ENCODE data around the gene SMIM28.

SMIM28 gene

GRCh38 chr6:138331984-138332383 is 45.7 kb upstream of the SMIM28 start:
- Histone ChIP-seq H3K4me1 (ENCODE audit: control insufficient read depth, insufficient read depth, low read depth, low read length) (no peaks in the 10 kb centered on the region), H3K18ac (ENCODE audit: low read depth in 1 of 2, low read length in 2 of 2) (no peak overlapping the region), H2BK15ac (ENCODE audit: low read depth, poor library complexity, severe bottlenecking) (no peak overlapping the region), H4K8ac (ENCODE audit: low read length) (no peak overlapping the region), H2AK5ac (ENCODE audit: low read length, severe bottlenecking) (no peak overlapping the region), H3K14ac (ENCODE audit: low read length in 2 of 2) (peak overlapping the region in 1 of 2 experiments; percentile 11), H2BK120ac (ENCODE audit: low read depth, low read length) (no peak overlapping the region), H2BK12ac (ENCODE audit: low read length in 2 of 2) (no peak overlapping the region), H3K9me3 (ENCODE audit: control insufficient read depth, low read length) (no peaks in the 10 kb centered on the region), H3K79me1 (replicated peaks; ENCODE audit: low read length, poor library complexity, severe bottlenecking) (no peaks in the 10 kb centered on the region), H3K27me3 (ENCODE audit: control insufficient read depth in 1 of 2, insufficient read depth in 1 of 2, low read length in 2 of 2) (no peaks in the 10 kb centered on the region), H2BK5ac (ENCODE audit: low read depth, low read length, poor library complexity, severe bottlenecking) (no peak overlapping the region), H2AFZ (ENCODE audit: low read depth, low read length) (no peak overlapping the region), H3K27ac (ENCODE audit: low read length, poor library complexity, severe bottlenecking) (no peak overlapping the region), H4K91ac (ENCODE audit: low read length) (no peak overlapping the region), H3K4me2 (ENCODE audit: low read length, poor library complexity, severe bottlenecking) (no peak overlapping the region), H3K4ac (ENCODE audit: low read depth in 1 of 2, low read length in 2 of 2) (no peak overlapping the region), H3K36me3 (ENCODE audit: control insufficient read depth in 1 of 2, insufficient read depth in 2 of 2, low read depth in 1 of 2, low read length in 2 of 2) (no peaks in the 10 kb centered on the region), H3K4me3 (ENCODE audit: insufficient read depth in 1 of 2, low read depth in 1 of 2, low read length in 2 of 2) (no peak overlapping the region), H3K9ac (ENCODE audit: low read length) (no peak overlapping the region), H3K23ac (ENCODE audit: low read length in 2 of 2) (no peak overlapping the region)
- WGBS = 63% methylated on average over 2 of the region's 2 CpGs
- no peak for DNase-seq

- no peak for DNase-seq
- Histone ChIP-seq H3K27ac (ENCODE audit: low read length, poor library complexity, severe bottlenecking) (no peak overlapping the region), H3K4ac (ENCODE audit: low read depth in 1 of 2, low read length in 2 of 2) (no peak overlapping the region), H2BK15ac (ENCODE audit: low read depth, poor library complexity, severe bottlenecking) (no peak overlapping the region), H2AK5ac (ENCODE audit: low read length, severe bottlenecking) (no peak overlapping the region), H3K23ac (ENCODE audit: low read length in 2 of 2) (no peak overlapping the region), H3K27me3 (ENCODE audit: control insufficient read depth in 1 of 2, insufficient read depth in 1 of 2, low read length in 2 of 2) (no peaks in the 10 kb centered on the region), H3K4me2 (ENCODE audit: low read length, poor library complexity, severe bottlenecking) (no peak overlapping the region), H2BK5ac (ENCODE audit: low read depth, low read length, poor library complexity, severe bottlenecking) (no peak overlapping the region), H2BK120ac (ENCODE audit: low read depth, low read length) (no peak overlapping the region), H3K14ac (ENCODE audit: low read length in 2 of 2) (no peak overlapping the region), H4K91ac (ENCODE audit: low read length) (no peak overlapping the region), H4K8ac (ENCODE audit: low read length) (no peak overlapping the region), H2BK12ac (ENCODE audit: low read length in 2 of 2) (no peak overlapping the region), H3K9me3 (ENCODE audit: control insufficient read depth, low read length) (no peaks in the 10 kb centered on the region), H3K36me3 (ENCODE audit: control insufficient read depth in 1 of 2, insufficient read depth in 2 of 2, low read depth in 1 of 2, low read length in 2 of 2) (no peaks in the 10 kb centered on the region), H3K79me1 (replicated peaks; ENCODE audit: low read length, poor library complexity, severe bottlenecking) (no peaks in the 10 kb centered on the region), H3K9ac (ENCODE audit: low read length) (no peak overlapping the region), H3K4me1 (ENCODE audit: control insufficient read depth, insufficient read depth, low read depth, low read length) (no peaks in the 10 kb centered on the region), H3K4me3 (ENCODE audit: insufficient read depth in 1 of 2, low read depth in 1 of 2, low read length in 2 of 2) (no peak overlapping the region), H2AFZ (ENCODE audit: low read depth, low read length) (no peak overlapping the region), H3K18ac (ENCODE audit: low read depth in 1 of 2, low read length in 2 of 2) (no peak overlapping the region)
- 93% methylated on average over 14 of the region's 14 CpGs for WGBS
Measured at GRCh38 chr6:138334000-138334399, 43.7 kb upstream of the SMIM28 start.

- Histone ChIP-seq H4K91ac (ENCODE audit: low read length) (no peak overlapping the region), H3K4me3 (ENCODE audit: insufficient read depth in 1 of 2, low read depth in 1 of 2, low read length in 2 of 2) (no peak overlapping the region), H2BK12ac (ENCODE audit: low read length in 2 of 2) (no peak overlapping the region), H4K8ac (ENCODE audit: low read length) (no peak overlapping the region), H2BK5ac (ENCODE audit: low read depth, low read length, poor library complexity, severe bottlenecking) (no peak overlapping the region), H3K27me3 (ENCODE audit: control insufficient read depth in 1 of 2, insufficient read depth in 1 of 2, low read length in 2 of 2) (peaks cover 0 to 3% of the 10 kb centered on the region in 2 experiments), H2AK5ac (ENCODE audit: low read length, severe bottlenecking) (no peak overlapping the region), H2BK120ac (ENCODE audit: low read depth, low read length) (no peak overlapping the region), H2BK15ac (ENCODE audit: low read depth, poor library complexity, severe bottlenecking) (no peak overlapping the region), H3K4me1 (ENCODE audit: control insufficient read depth, insufficient read depth, low read depth, low read length) (no peaks in the 10 kb centered on the region), H3K9me3 (ENCODE audit: control insufficient read depth, low read length) (no peaks in the 10 kb centered on the region), H3K36me3 (ENCODE audit: control insufficient read depth in 1 of 2, insufficient read depth in 2 of 2, low read depth in 1 of 2, low read length in 2 of 2) (no peaks in the 10 kb centered on the region), H3K4me2 (ENCODE audit: low read length, poor library complexity, severe bottlenecking) (no peak overlapping the region), H3K4ac (ENCODE audit: low read depth in 1 of 2, low read length in 2 of 2) (no peak overlapping the region), H3K23ac (ENCODE audit: low read length in 2 of 2) (no peak overlapping the region), H3K27ac (ENCODE audit: low read length, poor library complexity, severe bottlenecking) (no peak overlapping the region), H3K14ac (ENCODE audit: low read length in 2 of 2) (no peak overlapping the region), H3K9ac (ENCODE audit: low read length) (no peak overlapping the region), H3K18ac (ENCODE audit: low read depth in 1 of 2, low read length in 2 of 2) (no peak overlapping the region), H2AFZ (ENCODE audit: low read depth, low read length) (no peak overlapping the region), H3K79me1 (replicated peaks; ENCODE audit: low read length, poor library complexity, severe bottlenecking) (no peaks in the 10 kb centered on the region)
- no peak for DNase-seq
- WGBS = 91% methylated on average over 14 of the region's 14 CpGs
Measured at GRCh38 chr6:138334963-138335362, 42.7 kb upstream of the SMIM28 start.

- Histone ChIP-seq H3K4ac (ENCODE audit: low read depth in 1 of 2, low read length in 2 of 2) (no peak overlapping the region), H3K18ac (ENCODE audit: low read depth in 1 of 2, low read length in 2 of 2) (no peak overlapping the region), H3K23ac (ENCODE audit: low read length in 2 of 2) (no peak overlapping the region), H2AFZ (ENCODE audit: low read depth, low read length) (no peak overlapping the region), H4K8ac (ENCODE audit: low read length) (no peak overlapping the region), H2BK120ac (ENCODE audit: low read depth, low read length) (no peak overlapping the region), H3K27me3 (ENCODE audit: control insufficient read depth in 1 of 2, insufficient read depth in 1 of 2, low read length in 2 of 2) (peaks cover 0 to 3% of the 10 kb centered on the region in 2 experiments), H2BK12ac (ENCODE audit: low read length in 2 of 2) (no peak overlapping the region), H2BK5ac (ENCODE audit: low read depth, low read length, poor library complexity, severe bottlenecking) (no peak overlapping the region), H3K4me3 (ENCODE audit: insufficient read depth in 1 of 2, low read depth in 1 of 2, low read length in 2 of 2) (no peak overlapping the region), H4K91ac (ENCODE audit: low read length) (no peak overlapping the region), H2BK15ac (ENCODE audit: low read depth, poor library complexity, severe bottlenecking) (no peak overlapping the region), H3K27ac (ENCODE audit: low read length, poor library complexity, severe bottlenecking) (no peak overlapping the region), H3K9me3 (ENCODE audit: control insufficient read depth, low read length) (no peaks in the 10 kb centered on the region), H3K36me3 (ENCODE audit: control insufficient read depth in 1 of 2, insufficient read depth in 2 of 2, low read depth in 1 of 2, low read length in 2 of 2) (no peaks in the 10 kb centered on the region), H3K9ac (ENCODE audit: low read length) (no peak overlapping the region), H3K79me1 (replicated peaks; ENCODE audit: low read length, poor library complexity, severe bottlenecking) (no peaks in the 10 kb centered on the region), H3K4me1 (ENCODE audit: control insufficient read depth, insufficient read depth, low read depth, low read length) (no peaks in the 10 kb centered on the region), H3K14ac (ENCODE audit: low read length in 2 of 2) (no peak overlapping the region), H2AK5ac (ENCODE audit: low read length, severe bottlenecking) (no peak overlapping the region), H3K4me2 (ENCODE audit: low read length, poor library complexity, severe bottlenecking) (no peak overlapping the region)
- no peak for DNase-seq
- 90% methylated on average over 8 of the region's 8 CpGs for WGBS
Measured at GRCh38 chr6:138336221-138336620, 41.5 kb upstream of the SMIM28 start.
